Erythroblast (primary cell): ENCODE measurements around the gene HSD17B2.

Experiments used
- GATA1 ChIP-seq: IDR thresholded peaks from 2 replicates; pipeline ENCODE4 v1.6.1; 2011; ENCODE audit warnings: low read depth, mild to moderate bottlenecking, control low read depth, low read length, moderate library complexity
- POLR2A ChIP-seq: IDR thresholded peaks from 2 replicates; pipeline ENCODE4 v1.6.1; 2011; ENCODE audit warnings: mild to moderate bottlenecking, low read length

DNA sequence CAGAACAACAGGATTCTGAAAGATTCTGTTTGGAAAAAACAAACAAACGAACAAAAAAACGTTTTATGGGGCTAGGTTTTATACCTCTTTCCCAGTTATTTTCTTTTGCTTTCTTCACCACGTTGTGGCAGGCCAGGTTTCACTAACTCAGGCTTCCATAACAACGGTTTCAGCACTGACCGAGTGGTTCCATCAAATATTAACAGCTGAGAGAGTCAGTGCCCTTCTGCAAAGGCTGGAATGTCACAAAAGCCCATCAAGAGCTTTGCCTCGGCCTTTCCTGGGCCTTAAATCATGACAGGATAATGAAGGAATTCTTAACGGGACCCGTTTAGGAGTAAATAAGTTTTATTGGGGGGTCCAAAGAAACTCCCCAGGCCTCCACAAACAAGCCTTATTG, 100.8 kb downstream of the HSD17B2 start:
- TF ChIP-seq POLR2A (no peak), GATA1 (no peak)
